ENCODE data around the gene BRSK1. TPM values are rescaled to one million over a fixed set of nuclear protein-coding genes. Genes with fewer than 3 reads are reported as not detected.

The BRSK1 gene
- total and polyA plus RNA-seq, 2 of the 8 experiments (the other 6 are each of a cell fraction or from before 2014, with no cell fraction given): 27.6 to 32.7 TPM

GRCh38 chr19:55264531-55264930 lies 19.3 kb upstream of the BRSK1 start:
- Histone ChIP-seq H3K9me3 (ENCODE audit: insufficient read depth in 2 of 2, low read depth in 1 of 2, low read length in 1 of 2) (peaks cover 0 to 3% of the 10 kb centered on the region in 2 experiments; a peak in 3 of 4 replicates), H2AFZ (ENCODE audit: low read length) (no peak overlapping the region), H3K56ac (replicated peaks; ENCODE audit: insufficient read length, low read depth, low read length) (no peak overlapping the region), H3K9ac (replicated peaks in 1 of 4; ENCODE audit: extremely low read depth in 1 of 4, low read depth in 3 of 4, low read length in 3 of 4) (no peak overlapping the region), H3K23me2 (ENCODE audit: low read depth, low read length) (peaks cover 9% of the 10 kb centered on the region; the same call in 1 of the 2 replicates), H3K36me3 (ENCODE audit: control insufficient read depth in 2 of 4, insufficient read depth in 4 of 4, low read length in 3 of 4) (no peaks in the 10 kb centered on the region), H3K4ac (replicated peaks; ENCODE audit: insufficient read length, low read depth, low read length) (no peak overlapping the region), H4K8ac (ENCODE audit: extremely low read depth, insufficient read depth, low read length) (no peak overlapping the region), H3K79me1 (ENCODE audit: low read depth, low read length) (no peaks in the 10 kb centered on the region), H2BK15ac (ENCODE audit: low read length) (no peak overlapping the region), H4K91ac (replicated peaks; ENCODE audit: insufficient read length, low read length) (no peak overlapping the region), H3K4me3 (ENCODE audit: extremely low read depth in 1 of 4, insufficient read depth in 2 of 4, low read depth in 3 of 4, low read length in 4 of 4) (no peak overlapping the region), H3K79me2 (ENCODE audit: control insufficient read depth in 1 of 2, insufficient read depth in 2 of 2, low read length in 2 of 2) (peaks cover 0 to 6% of the 10 kb centered on the region in 2 experiments; a peak in 1 of 4 replicates), H2BK20ac (ENCODE audit: low read length) (0 out of 2 replicates have a peak overlapping the region, but pooled peaks have one; percentile 48), H3K27ac (ENCODE audit: low read depth, low read length) (no peak overlapping the region), H3K18ac (ENCODE audit: extremely low read depth, low read length) (no peak overlapping the region), H2BK5ac (ENCODE audit: low read depth, low read length) (no peak overlapping the region), H2AK5ac (ENCODE audit: low read depth, low read length) (no peak overlapping the region), H3K27me3 (replicated peaks in 1 of 4; ENCODE audit: control insufficient read depth in 3 of 4, extremely low read depth in 1 of 4, insufficient read depth in 3 of 4, low read length in 3 of 4) (no peaks in the 10 kb centered on the region), H3K4me1 (replicated peaks in 1 of 4; ENCODE audit: control insufficient read depth in 3 of 4, insufficient read depth in 4 of 4, low read length in 3 of 4) (peaks cover 0 to 3% (median 2%) of the 10 kb centered on the region in 4 experiments; a peak in 2 of 7 replicates), H2BK120ac (replicated peaks; ENCODE audit: low read depth, low read length) (no peak overlapping the region), H4K5ac (ENCODE audit: insufficient read length, low read depth, low read length) (no peak overlapping the region), H3K4me2 (ENCODE audit: insufficient read depth in 1 of 2, low read depth in 2 of 2, low read length in 2 of 2) (no peak overlapping the region), H3K23ac (ENCODE audit: insufficient read length) (no peak overlapping the region), H4K20me1 (replicated peaks in 1 of 2; ENCODE audit: control insufficient read depth in 1 of 2, insufficient read depth in 2 of 2, low read length in 2 of 2) (peaks cover 0 to 4% of the 10 kb centered on the region in 2 experiments), H3K14ac (ENCODE audit: insufficient read length) (no peak overlapping the region), H2BK12ac (ENCODE audit: low read depth, low read length) (no peak overlapping the region)
- WGBS, 2 experiments (ENCODE audit: extremely low coverage in 1 of 2, insufficient coverage in 1 of 2, insufficient read length in 1 of 2, insufficient replicate concordance in 2 of 2, low coverage in 1 of 2, low lambda C conversion rate in 2 of 2, missing lambda C conversion rate in 1 of 2): 97% methylated on average over 5 of the region's 5 CpGs; no CpG with 5 or more reads in 1 of the 2 experiments
- FAIRE-seq: no peak
- POLR2A ChIA-PET (ENCODE audit: partially characterized antibody): interaction anchor here (1.7 kb wide), 1 partner anchor 143 kb away, joined by 5 read pairs; the partner anchor contains the start of gene UBE2S
- CTCF ChIA-PET (ENCODE audit: partially characterized antibody): interaction anchor here (1.2 to 1.4 kb wide), 2 partner anchors 13 to 99 kb away, joined by 4 to 6 read pairs; no protein-coding TSS in a partner anchor
- DNase-seq (ENCODE audit: low read depth in 1 of 2, low spot score in 2 of 2): no peak
- TF ChIP-seq FOSL1 (IDR thresholded peaks at IDR 0.05; ENCODE audit: insufficient read depth, low read depth, low read length) (no peak), POLR2AphosphoS5 (IDR thresholded peaks at IDR 0.05; ENCODE audit: low read depth, low read length) (no peak), HDAC6 (IDR thresholded peaks at IDR 0.05; ENCODE audit: low read depth, low read length) (no peak), BACH1 (IDR thresholded peaks at IDR 0.05; ENCODE audit: low read length) (no peak), SUZ12 (IDR thresholded peaks at IDR 0.05; ENCODE audit: low read length) (no peak), SP1 (IDR thresholded peaks at IDR 0.05; ENCODE audit: low read depth, low read length) (no peak), ZNF274 (IDR thresholded peaks at IDR 0.05; ENCODE audit: borderline replicate concordance, extremely low read depth, low read length) (no peak), RBBP5 (IDR thresholded peaks at IDR 0.05; ENCODE audit: borderline replicate concordance, low read depth, low read length) (no peak), BRCA1 (IDR thresholded peaks at IDR 0.05; ENCODE audit: low read depth, low read length) (no peak), NRF1 (IDR thresholded peaks at IDR 0.05; ENCODE audit: low read depth, low read length) (no peak), ATF3 (IDR thresholded peaks at IDR 0.05; ENCODE audit: insufficient read depth, low read depth, low read length) (no peak), TBP (IDR thresholded peaks at IDR 0.05; ENCODE audit: low read depth, low read length) (no peak)
